GM21786 (cell line): ENCODE measurements around the gene INO80.
A peak's percentile ranks its signal among the peaks of the same experiment; 100 is the strongest.

Experiments used
- ATAC-seq: cut with Tn5 transposase; IDR thresholded peaks from one replicate; pipeline ENCODE4 v1.9.1; 2021; ENCODE audit not compliant: unreplicated experiment

Gene INO80

DNA sequence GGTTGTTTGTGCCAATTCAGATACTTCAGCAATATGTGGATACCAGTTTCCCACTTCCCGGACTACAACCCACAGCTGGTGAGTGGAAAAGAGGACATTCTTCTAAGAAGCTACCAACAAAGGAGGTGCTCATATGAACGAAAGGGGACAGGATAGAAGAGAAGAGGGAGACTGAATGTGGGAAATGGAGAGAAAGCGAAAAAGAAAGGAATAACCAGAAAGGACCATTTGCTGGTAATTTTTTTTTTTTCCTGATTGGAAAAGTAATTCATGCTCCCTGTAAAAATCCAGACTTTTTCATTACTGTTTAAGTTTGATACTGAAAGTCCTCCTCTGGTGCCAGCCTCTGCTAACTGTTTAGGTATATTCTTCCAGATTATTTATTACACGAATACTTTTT, 164.3 kb downstream of the INO80 start:
- ATAC-seq, result no peak

DNA sequence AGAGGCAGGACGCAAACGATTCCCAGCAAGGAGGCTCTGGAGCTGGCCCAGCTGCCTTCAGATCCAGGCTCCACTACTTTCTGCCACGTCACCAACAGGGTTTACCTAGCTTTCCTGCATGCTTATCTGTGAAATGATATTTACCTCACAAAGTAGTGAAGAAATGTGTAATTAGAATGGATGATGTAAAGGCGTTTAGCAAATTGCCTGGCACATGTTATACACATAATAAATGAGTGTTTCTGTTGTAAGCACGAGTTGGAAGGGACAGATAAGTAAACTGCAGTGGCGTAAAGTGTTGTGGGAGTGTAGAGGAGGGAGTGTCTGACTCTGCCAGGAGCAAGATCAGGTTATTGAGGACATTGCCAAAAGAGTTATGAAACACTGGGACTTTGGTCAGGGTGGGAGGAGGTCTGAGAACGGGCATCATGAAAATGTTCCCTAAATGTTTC, 166.3 kb downstream of the INO80 start:
- ATAC-seq, result no peak

- no peak for ATAC-seq
Measured at GRCh38 chr15:40948706-40949473, 167.2 kb downstream of the INO80 start.

DNA sequence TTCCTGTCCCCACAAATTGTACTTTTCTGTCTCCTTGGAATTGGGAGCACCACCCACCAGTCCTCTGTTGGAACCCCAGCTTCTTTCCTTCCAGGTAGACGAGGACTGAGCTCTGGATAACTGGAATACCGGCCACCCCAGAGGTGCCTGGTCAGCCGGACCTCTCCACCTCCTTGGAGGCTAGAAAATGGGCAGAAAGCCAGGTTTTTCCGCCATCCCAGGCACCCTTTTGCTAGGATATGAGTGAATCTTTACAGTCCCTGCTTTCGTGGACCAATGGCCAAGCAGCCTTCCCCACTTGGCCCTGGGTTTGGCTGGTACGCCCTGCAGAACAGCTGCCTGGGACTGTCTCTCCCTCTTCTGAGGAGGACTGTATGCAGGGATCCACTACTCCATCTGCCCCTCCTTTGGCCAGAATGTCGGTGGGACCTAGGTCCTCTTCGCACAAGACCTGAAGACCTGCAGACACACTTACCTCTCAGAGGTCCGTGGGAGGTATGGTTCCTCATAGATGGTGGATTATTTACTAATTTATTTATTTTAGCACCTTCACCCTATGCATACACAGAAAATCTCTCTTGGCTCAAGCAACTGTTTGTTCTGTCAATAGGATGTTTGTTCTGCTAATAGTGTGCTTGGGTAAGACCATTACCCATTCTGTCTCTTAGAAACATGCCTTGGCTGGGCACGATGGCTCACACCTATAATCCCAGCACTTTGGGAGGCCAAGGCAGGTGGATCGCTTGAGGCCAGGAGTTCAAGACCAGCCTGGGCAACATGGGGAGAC, 171.4 kb downstream of the INO80 start:
- ATAC-seq, result no peak

DNA sequence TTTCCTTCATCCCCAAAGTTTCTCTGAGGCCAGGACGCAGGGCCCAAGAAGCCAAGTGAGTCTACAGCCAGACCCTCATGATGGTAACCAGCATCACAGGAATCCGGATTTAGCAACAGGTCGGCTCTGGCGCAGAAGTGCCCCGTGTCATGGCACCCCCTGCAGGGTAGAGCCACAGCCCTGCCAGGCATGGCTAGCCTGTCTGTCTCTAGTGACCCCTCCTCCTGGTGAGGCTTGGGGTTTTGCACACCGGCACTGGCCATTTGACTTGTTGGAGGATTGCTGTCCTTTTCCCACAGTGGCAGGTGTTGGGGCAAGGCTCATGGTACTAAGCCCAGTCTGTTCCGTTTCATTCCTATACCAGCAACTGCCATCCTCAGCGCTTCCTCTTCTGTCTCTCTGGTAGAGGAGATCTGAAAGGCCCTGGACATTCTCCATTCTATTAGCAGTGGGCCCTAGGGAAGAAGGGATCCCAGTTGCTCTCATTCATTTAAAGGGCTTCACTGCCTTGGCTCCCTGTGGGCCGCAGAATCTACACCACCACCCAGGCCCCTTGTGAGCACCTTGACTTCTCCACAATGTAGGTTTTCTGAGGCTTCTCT, 172.2 kb downstream of the INO80 start:
- ATAC-seq, result no peak

DNA sequence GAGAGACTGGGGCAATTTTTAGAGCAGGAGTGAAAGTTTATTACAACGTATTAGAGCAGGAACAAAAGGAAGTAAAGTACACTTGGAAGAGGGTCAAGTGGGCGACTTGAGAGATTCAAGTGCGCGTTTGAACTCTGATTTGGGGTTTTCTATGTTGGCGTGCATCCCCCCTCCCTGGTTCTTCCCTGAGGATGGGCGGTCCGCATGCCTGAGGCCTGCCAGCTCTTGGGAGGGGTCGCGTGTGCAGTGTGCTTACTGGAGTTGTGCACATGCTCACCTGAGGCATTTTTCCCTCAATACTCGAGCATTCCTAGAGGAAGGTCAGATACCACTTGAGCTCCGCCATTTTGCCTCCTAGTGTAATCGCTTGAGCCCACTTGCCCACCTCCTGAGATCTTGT, 173.2 kb downstream of the INO80 start:
- ATAC-seq, result no peak

DNA sequence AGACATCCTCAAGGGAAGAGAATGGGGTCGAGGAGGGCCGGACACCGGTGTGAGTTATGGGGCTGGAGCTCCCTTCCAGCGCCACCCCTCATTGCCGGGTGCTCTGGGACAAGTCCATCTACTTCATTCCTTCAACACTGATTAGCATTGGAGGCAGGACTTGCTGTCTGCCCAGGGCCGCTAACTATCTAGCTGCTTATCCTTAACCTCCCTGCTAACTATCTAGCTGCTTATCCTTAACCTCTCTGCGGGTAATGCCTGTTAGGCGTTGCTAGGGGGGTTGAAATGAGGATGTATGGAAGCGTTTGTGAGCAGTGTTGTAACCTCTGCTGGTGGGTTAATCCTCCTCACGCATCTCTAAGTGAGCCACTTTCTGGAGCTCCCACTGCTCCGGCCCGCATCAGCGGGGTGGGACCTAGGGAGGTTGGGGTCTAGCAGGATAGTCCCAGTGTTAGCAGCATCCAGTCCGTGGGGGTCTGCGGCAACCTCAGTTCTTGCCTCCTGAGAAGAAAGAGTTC, 173.7 kb downstream of the INO80 start:
- ATAC-seq, result no peak

GRCh38 chr15:40941528-40942336, 174.3 kb downstream of the INO80 start:
- peak; percentile 55 for ATAC-seq

- no peak for ATAC-seq
Measured at GRCh38 chr15:40941068-40941527, 175.0 kb downstream of the INO80 start.

GRCh38 chr15:40940296-40940801, 175.7 kb downstream of the INO80 start:
- no peak for ATAC-seq

DNA sequence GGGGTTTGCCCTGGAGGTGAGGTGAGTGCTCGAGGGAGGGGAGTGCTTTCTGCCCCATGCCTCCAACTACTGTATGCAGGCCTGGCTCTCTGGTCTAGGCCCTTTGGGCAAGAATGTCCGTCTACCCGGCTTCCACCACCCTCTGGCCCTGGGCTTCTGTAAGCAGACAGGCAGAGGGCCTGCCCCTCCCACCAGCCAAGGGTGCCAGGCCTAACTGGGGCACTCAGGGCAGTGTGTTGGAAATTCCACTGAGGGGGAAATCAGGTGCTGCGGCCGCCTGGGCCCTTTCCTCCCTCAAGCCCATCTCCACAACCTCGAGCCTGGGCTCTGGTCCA, 177.6 kb downstream of the INO80 start:
- ATAC-seq, result no peak

GRCh38 chr15:40937762-40938535, 178.1 kb downstream of the INO80 start:
- no peak for ATAC-seq

DNA sequence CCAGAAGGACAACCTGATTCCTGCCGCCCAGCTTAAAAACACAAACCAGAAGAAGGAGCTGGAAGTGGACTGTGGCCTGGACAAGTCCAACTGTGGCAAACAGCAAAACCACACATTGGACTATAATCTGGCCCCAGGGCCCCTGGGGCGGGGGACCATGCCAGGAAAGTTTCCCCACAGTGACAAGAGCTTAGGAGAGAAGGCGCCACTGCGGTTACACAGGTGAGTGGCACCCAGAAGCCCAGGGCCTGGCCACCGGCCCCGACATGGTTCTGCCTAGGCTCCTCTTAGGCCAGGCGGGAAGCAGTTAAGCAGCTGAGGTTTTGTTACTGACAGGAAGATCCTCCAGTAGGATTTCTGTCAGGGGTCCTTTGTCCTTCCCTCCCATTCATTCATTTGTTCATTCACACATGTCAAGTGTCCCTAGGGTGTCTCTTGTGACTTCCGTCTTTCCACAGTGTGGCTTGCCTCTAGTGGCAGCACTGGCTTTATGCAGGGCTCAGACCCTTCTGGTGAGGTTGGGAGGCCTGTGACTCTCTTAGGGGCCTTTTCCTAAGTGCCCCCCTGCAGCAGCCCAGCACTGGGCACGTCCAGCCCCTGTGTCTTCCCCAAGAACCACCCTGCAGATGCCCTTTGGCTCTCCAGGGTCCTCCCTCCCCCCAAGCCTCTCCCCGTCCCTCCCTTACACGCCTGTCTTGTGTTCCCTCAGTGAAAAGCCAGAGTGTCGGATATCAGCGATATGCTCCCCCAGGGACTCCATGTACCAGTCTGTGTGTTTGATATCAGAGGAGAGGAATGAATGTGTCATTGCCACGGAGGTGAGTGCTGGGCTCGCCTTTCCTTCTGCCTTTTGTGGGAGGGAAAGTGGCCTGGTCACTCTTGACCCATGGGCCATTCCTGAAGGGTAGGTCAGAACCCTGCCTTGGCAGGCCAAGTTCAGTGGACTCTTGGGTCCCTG, 179.1 kb downstream of the INO80 start:
- no peak for ATAC-seq

- ATAC-seq, result no peak
Measured at GRCh38 chr15:40936234-40936708, 179.8 kb downstream of the INO80 start.

GRCh38 chr15:40934457-40934856, 181.6 kb downstream of the INO80 start:
- ATAC-seq, result no peak

- no peak for ATAC-seq
Measured at GRCh38 chr15:40933517-40933902, 182.6 kb downstream of the INO80 start.

- no peak for ATAC-seq
Measured at GRCh38 chr15:40932649-40933516, 183.2 kb downstream of the INO80 start.

- ATAC-seq, result no peak
Measured at GRCh38 chr15:40932156-40932555, 183.9 kb downstream of the INO80 start.
